NCI-H2081 (cell line): Measurements from ENCODE around the gene LRRIQ1.
"Not testable (repeated sequence)": the region's sequence is repeated elsewhere in the genome, so short reads cannot be mapped to it uniquely, and the experiment has no call there.

Experiments
- DNase-seq, 2 experiments: peaks; one replicate each; lab custom pipeline; 2025; lab: John Stamatoyannopoulos, UW

The LRRIQ1 gene

GRCh38 chr12:85203809-85204208 is 167.7 kb downstream of the LRRIQ1 start:
- DNase-seq: not testable (repeated sequence)

GRCh38 chr12:85206543-85206942 is 170.4 kb downstream of the LRRIQ1 start:
- DNase-seq: no peak

- DNase-seq: not testable (repeated sequence)
Measured at GRCh38 chr12:85224339-85224738, 188.2 kb downstream of the LRRIQ1 start.

GRCh38 chr12:85225501-85225900 is 189.3 kb downstream of the LRRIQ1 start:
- no peak for DNase-seq

- no peak for DNase-seq
Measured at GRCh38 chr12:85237327-85237726, 201.2 kb downstream of the LRRIQ1 start.

GRCh38 chr12:85244561-85244960 is 208.4 kb downstream of the LRRIQ1 start:
- DNase-seq: no peak

- no peak for DNase-seq
Measured at GRCh38 chr12:85253853-85254252, 217.7 kb downstream of the LRRIQ1 start.

- DNase-seq: no peak
Measured at GRCh38 chr12:85257671-85258070, 221.5 kb downstream of the LRRIQ1 start.

- DNase-seq: no peak
Measured at GRCh38 chr12:85260447-85260846, 224.3 kb downstream of the LRRIQ1 start.

- no peak for DNase-seq
Measured at GRCh38 chr12:85260896-85261295, 224.7 kb downstream of the LRRIQ1 start.

- no peak for DNase-seq
Measured at GRCh38 chr12:85266356-85266755, 230.2 kb downstream of the LRRIQ1 start.

GRCh38 chr12:85273381-85274314 is 237.5 kb downstream of the LRRIQ1 start:
- no peak for DNase-seq

- no peak for DNase-seq
Measured at GRCh38 chr12:85274315-85274651, 238.1 kb downstream of the LRRIQ1 start.

GRCh38 chr12:85275374-85275773 is 239.2 kb downstream of the LRRIQ1 start:
- no peak for DNase-seq

GRCh38 chr12:85277191-85277590 is 241.0 kb downstream of the LRRIQ1 start:
- peak in 1 of 2 experiments; percentile 45 for DNase-seq

GRCh38 chr12:85277900-85278597 is 241.9 kb downstream of the LRRIQ1 start:
- DNase-seq: no peak

GRCh38 chr12:85278598-85279448 is 242.7 kb downstream of the LRRIQ1 start:
- no peak for DNase-seq

- no peak for DNase-seq
Measured at GRCh38 chr12:85279449-85280164, 243.5 kb downstream of the LRRIQ1 start.

GRCh38 chr12:85280165-85280983 is 244.2 kb downstream of the LRRIQ1 start, which contains the start of gene ALX1:
Gene ALX1 (plus strand): TSS chr12:85280220. CDS start chr12:85280262, 42 bp downstream.
- DNase-seq: peak; percentile 21 to 27

GRCh38 chr12:85280984-85281630 is 245.0 kb downstream of the LRRIQ1 start:
- no peak for DNase-seq
